Amniotic epithelial cell (primary cell): ENCODE data around the gene SRMS.
"Not testable (repeated sequence)": the region's sequence is repeated elsewhere in the genome, so short reads cannot be mapped to it uniquely, and the experiment has no call there.

ENCODE experiments used
- DNase-seq: peaks from one replicate; pipeline ENCODE4 v3.0.0-alpha.2; 2010; ENCODE audit warnings: low read depth

Gene SRMS

GRCh38 chr20:63522091-63522868, 25.3 kb downstream of the SRMS start:
- no peak for DNase-seq

GRCh38 chr20:63521602-63522001, 25.9 kb downstream of the SRMS start:
- no peak for DNase-seq

GRCh38 chr20:63520934-63521601, 26.5 kb downstream of the SRMS start:
- DNase-seq = peak; percentile 38

- peak; percentile 61 for DNase-seq
These were observed 27.0 kb downstream of the SRMS start, which contains the start of gene PPDPF for GRCh38 chr20:63520504-63520933. PPDPF (plus strand) TSS chr20:63520765; CDS start chr20:63521309, 544 bp downstream.

- no peak for DNase-seq
These were observed 27.7 kb downstream of the SRMS start for GRCh38 chr20:63519668-63520503.

GRCh38 chr20:63518946-63519667, 28.4 kb downstream of the SRMS start:
- DNase-seq = no peak

- no peak for DNase-seq
These were observed 29.1 kb downstream of the SRMS start for GRCh38 chr20:63518351-63518861.

GRCh38 chr20:63517376-63518309, 29.9 kb downstream of the SRMS start:
- no peak for DNase-seq

GRCh38 chr20:63514520-63514919, 33.0 kb downstream of the SRMS start:
- not testable (repeated sequence) for DNase-seq

GRCh38 chr20:63513207-63513606, 34.3 kb downstream of the SRMS start:
- DNase-seq = no peak

- DNase-seq = no peak
These were observed 38.4 kb downstream of the SRMS start for GRCh38 chr20:63509088-63509564.

- no peak for DNase-seq
These were observed 39.3 kb downstream of the SRMS start for GRCh38 chr20:63508072-63508768.

- DNase-seq = no peak
These were observed 40.3 kb downstream of the SRMS start for GRCh38 chr20:63507083-63507743.

- DNase-seq = no peak
These were observed 41.8 kb downstream of the SRMS start for GRCh38 chr20:63505723-63506122.

GRCh38 chr20:63505281-63505680, 42.3 kb downstream of the SRMS start:
- no peak for DNase-seq

- no peak for DNase-seq
These were observed 42.9 kb downstream of the SRMS start for GRCh38 chr20:63504642-63505041.

GRCh38 chr20:63503524-63503923, 44.0 kb downstream of the SRMS start:
- no peak for DNase-seq

- no peak for DNase-seq
These were observed 44.8 kb downstream of the SRMS start for GRCh38 chr20:63502671-63503172.
